HG02970 (cell line): ENCODE data around the gene ATF6B.
"Not testable (repeated sequence)": the region's sequence is repeated elsewhere in the genome, so short reads cannot be mapped to it uniquely, and the experiment has no call there.

Experiments used
- ATAC-seq: cut with Tn5 transposase; IDR thresholded peaks from one replicate; pipeline ENCODE4 v1.9.1; 2021; ENCODE audit warnings: mild to moderate bottlenecking, moderate library complexity, moderate number of reproducible peaks; ENCODE audit not compliant: unreplicated experiment, low FRiP score

The ATF6B gene

DNA sequence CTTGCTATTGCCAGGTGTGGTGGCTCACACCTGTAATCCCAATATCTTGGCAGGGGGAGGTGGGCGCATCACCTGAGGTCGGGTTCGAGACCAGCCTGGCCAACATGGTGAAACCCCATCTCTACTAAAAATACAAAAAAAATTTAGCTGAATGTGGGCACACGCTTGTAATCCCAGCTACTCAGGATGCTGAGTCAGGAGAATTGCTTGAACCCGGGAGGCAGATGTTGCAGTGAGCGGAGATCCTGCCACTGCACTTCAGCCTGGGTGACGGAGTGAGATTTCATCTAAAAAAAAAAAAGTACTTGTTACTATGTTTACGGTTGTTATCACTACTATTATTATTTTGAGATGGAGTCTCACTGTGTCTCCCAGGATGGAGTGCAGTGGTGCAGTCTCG lies 28.8 kb upstream of the ATF6B start:
- ATAC-seq = no peak

DNA sequence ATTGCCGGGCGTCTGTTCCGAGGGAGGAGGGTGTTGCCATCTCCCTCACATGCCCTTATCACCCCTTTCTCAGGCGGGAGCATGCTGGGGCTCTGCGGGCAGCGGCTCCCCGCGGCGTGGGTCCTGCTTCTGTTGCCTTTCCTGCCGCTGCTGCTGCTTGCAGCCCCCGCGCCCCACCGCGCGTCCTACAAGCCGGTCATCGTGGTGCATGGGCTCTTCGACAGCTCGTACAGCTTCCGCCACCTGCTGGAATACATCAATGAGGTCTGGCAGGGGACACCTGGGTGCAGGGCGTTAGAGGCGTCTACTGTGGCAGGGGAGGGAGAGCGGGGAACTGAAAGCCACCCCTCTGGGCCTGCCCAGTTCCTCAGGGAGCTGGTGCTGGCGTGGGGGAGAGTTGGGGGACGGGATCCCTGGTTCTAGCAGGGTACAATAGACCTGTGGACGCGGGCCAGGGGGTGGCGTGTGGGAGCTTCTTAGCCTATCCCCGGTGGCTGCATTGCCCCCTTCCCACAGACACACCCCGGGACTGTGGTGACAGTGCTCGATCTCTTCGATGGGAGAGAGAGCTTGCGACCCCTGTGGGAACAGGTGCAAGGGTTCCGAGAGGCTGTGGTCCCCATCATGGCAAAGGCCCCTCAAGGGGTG lies 26.6 kb upstream of the ATF6B start:
- no peak for ATAC-seq

DNA sequence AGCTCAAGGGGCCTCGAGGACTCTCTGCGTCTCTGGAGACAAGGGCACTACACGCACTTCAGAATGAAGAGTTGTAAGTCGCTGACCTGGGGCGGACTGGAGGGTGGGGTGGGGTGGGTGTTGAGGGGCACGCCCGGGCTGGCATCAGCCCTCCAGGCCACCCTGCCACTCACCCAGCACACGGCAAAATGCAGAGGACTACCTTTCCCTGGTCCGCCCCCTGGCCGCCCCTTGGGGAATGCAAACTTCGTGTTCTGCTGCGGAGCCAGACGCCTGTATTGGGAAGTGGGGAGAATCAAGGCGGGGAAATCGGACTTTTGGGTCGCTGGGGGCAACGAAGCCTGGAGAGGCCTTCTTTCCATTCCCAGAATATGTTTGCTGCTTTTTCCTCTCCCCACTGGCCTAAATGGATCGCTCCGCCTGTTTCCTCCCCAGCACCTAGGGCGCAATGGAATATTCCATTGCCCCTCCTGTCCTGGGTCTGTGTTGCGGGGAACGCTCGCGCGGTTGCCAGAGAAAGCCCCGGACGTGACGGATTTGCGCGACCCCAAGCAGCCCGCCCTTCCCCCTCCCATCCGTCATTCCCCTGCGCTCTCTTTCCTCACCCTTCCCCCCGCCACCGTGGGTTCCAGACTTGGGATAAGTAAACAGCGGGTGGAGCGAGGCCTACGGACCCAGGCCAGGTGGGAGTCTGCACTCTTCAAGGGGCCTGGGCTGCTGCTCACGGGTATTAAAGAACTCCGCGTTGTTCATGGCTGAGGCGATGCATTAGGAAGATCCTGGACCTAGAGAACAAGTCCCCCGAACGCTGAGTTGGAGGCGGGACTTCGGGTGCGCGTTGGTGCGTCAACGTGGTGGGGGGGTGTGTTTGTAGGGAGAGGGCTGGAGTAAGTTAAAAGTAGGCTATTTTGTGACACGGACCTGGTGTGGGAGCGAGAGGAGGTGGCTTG lies 25.8 kb upstream of the ATF6B start, which contains the start of gene PPT2:
TSS of gene PPT2 (plus strand) at position 578 of the 950 bp plus-strand sequence. CDS start 454 bp downstream, outside the sequence.
- ATAC-seq = no peak

DNA sequence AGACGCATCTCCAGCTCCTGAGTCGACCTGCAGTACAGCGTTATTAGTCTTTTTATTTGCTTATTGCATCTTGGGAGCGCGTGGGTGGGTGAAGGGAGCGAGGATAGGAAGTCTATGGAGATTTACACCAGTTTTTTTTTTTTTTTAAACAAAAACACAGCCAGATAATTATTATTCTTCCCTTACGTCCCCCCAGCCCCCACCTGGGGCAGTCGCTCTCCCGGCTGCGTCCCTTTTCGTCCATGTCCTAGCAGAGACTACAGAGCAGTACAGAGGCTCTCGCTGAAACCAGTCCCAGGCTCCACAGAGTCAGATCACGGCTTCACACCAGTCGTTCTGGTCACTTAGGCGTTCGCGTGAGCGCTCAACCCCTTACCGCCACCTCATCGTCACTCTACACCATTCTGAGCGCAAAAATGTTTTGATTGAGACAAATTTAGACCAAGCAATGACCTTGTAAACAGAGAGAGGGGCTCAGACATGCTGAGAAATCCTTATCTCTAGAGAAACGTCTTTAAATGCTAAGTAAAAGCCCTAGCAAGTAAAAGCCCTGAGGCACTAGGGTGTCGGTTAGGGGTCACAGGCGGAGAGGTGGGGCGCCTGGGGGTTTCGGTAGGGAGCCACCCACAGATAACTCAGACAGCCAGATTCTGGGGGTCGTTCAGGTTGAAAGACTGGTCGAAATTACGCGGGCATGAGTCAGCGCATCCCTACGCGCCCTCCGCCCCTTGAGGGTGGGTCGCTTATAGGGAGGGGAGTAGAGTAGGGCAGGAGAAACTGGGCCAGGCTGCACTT lies 24.9 kb upstream of the ATF6B start:
- ATAC-seq = no peak

DNA sequence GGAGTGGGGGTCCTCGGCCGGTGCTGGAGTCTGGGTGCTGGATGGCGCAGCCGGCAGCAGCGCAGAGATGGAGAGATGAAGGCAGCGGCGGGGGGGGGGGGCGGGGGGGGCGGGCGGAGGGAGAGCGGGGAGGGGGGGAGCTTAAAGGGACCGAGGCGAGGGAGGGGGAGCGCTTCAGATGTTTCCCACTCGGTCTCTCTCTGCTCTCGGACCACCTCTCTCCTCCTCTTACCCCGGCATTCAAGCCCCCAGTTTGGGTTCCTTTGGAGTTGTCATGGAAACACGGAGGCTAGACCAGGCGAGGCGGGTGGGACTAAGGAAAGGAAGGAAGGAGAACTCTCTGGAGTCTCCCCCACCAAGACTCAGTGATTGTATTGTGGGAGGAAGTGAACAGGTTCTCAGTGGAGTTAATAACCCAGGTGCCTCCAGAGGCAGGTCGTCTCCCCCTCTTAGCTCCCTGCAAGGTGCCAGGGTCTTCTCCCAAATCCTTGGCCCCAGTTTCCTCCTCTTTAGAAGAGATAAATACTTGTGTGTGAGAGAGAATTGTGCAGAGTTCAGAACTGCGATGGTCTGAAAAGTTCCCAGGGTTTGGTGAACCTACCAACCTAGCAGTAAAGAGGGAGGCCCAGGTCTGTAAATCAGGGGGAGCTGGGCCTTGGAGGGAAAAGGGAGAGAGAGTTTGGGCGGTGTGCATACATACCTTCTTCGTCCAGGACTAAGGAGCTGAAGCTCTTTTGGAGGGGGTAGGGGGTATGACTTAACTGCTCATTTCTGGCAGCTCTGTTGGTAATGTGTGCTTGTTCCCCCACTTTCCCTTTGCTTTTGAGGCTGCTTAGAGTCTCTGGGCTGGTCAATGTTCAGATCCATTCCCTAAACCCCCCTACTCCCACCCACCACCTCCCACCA lies 24.1 kb upstream of the ATF6B start, which contains the start of gene PRRT1:
TSS of gene PRRT1 (minus strand) at position 77 of the 906 bp plus-strand sequence. CDS start 112 bp downstream, outside the sequence.
- no peak for ATAC-seq

DNA sequence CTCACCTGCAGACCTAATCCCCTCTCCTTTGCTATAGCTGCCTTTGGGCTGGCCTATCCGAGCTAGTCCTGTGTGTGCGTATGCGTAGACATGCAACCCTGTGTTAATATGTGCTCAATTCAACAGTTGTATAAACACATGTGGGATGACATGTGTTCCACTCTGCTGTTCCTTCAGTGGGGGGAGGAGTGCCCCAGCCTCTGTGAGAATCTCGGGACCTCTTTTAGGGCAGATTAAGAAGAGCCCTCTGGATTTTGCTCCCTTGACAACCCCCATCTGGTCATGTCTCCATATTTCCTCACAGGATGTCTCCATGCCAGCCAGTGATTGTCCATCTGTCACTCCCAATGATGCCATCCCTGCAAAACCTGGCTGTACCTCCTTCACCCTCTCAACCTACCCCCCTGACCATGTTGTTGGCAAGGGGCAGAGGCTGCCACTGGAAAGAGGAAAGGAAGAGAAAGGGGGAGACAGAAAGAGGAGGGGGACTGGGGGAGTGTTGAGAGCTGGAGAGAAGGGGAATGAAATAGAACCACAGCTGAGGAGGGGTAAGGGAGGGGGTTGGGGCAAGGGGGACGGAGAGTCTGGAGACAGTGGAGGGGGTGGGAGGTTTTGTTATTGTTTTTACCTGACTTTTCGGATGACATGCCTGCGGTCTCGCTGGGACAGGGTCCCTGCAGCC lies 23.3 kb upstream of the ATF6B start:
- ATAC-seq = no peak

DNA sequence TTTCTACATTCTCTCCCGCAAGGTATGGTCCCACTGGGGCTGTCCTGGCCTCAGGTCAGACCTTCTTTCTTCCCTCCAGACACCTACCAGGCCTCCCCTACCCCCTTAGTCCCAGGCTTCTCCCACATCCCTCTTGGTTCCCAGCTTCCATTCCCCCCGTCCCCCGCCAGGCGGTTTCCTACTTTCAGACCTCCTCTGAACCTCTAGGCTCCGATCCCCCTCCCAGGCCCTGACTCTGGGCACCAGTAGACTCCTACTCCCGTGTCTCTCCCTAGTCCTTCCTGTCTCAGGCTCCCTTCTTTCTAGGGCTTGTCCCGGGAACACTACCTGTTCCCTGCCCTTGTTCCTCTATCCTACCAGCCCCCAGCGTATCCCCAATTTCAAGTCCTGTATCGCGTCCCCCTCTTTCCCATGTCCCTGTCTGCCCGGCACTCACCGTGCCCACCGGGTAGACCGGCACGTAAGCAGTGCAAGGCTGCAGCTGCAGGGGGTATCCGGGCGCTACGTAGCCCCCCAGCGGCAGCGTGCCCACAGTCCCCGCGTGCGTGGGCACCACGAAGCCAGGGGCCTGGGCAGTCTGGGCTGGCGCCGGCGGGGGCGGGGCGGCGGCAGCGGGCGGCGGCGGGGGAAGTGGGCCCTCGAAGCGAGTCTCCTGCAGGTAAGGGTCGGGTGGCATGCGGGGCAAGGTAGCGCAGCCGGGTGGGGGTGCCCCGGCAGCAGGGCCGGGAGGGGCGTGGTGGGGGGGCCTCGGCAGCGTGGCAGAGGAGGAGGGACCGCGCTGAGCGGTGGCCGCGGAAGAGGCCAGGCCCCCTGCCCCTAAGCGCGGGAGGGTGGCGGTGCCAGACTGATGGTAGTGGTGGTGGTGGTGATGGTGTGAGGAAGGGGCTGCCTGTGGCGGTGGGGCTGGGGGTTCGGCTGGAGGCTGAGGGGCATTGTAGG lies 22.2 kb upstream of the ATF6B start:
- ATAC-seq = no peak

DNA sequence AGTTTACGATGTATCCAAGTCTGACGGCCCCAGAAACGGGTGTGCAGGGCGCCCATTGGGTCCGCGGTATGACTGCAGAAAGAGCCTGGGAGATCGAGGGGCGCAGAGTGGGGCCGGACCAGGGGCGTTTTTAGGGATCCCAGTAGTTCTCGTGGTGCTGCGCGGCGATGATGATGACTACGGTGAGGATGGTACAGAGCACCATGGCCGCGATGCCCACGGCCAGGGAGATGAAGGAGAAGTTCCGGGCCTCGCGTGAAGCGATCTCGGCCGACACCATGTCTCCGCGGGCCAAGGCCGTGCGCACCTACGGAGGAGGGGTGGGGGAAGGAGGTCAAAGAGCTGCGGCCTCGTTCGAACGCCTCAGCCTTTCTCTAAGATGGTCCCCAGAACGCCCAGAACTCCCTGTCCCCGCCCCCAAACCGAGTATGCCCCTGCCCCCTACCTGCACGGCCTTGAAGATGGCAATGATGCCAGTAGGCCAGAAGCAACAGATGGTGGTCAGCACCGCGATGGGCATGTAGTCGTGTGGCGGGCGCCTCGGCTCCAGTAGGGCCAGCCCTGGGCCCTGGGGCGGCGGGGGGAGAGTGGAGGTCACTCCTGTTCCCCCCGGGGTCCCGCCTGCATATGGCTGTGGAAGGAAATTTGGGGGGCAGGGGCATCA lies 21.2 kb upstream of the ATF6B start:
- no peak for ATAC-seq

DNA sequence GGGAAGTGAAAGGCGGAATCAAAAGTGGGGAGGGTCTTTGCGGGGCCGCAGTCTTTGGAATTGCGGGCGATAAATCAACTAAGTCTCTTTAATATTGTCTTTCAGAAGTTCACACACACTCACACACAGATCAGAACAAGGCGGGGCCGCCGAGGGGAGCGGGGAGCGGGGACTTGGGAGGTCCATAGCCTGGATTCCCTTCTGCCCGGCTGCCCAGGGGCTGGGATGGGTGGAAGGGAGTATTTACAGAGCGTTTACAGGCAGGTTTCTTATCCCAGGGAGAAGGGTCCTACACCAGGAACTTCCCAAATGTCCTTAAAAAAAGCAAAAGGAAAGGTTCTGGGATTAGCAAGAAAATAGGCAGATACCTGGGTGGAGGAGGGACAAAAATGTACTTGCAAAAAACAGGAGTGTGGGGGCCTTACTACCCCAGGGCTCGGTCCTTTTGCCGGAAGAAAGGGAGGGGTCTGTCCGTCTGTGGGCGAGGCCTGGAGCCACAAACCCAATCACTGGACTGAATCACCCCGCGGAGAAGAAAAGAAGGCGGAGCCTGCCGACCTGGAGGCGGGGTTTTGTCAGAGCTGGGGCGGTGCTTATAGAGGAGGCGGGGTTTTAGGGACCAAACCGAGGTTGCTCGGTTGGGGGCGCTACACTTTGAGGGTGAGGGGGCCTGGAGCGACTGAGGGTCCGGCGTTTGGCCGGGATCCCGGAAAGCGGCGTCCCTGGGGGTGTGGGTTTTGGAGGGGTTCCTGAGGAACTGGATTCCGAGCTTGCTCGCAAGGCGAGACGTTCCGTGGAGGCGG lies 20.4 kb upstream of the ATF6B start:
- no peak for ATAC-seq

DNA sequence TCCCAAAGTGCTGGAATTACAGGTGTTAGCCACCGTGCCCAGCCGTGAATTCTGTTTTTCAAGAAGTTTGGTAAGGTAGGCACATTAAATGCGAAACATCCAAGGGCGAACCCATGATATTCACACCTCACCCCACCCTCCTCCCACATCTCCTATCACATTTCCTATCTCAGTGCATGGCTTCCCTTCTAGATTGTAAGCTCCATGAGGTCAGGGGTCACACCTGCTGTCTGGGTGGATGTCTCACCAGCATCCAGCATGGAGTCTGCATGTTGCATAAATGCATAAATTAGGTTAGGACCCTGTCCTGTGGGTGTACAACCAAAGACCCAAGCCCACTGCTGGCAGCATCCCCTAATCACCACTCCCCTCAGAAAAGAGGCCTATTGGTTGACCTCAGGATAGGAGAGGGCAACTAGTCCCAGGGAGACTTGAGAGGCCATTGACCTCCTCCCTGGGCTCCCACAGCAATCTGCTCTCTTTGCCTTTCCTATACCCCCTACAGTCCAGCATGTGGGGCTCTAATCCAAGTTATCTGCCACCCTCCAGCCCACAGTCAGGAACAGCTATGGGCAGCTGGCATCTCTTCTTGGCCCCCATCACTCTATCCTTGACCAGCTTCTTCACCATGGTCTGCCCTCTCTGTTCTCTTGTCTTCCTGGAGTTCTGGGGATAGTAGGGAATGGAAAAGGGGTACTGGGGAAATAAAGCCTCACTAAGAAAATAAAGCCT lies 19.5 kb upstream of the ATF6B start:
- no peak for ATAC-seq

DNA sequence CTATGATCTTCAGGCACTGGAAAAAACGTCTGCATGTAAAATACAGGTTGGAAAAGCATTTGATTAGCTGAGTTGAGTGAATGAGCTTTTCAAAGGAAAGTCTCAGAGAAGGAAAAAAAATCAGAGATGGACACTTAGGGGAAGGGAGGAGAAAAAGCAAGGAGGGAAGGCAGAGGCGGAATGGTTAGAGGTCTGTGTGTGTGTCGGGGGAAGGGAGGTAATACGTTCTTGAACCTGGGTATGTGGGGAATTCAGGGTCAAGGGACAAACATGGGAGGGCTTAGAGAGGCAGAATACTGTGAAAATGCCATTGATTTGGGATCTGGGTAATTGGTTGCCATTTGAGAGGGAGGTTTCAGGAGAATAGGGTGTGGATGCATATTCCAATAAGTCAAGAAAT lies 18.6 kb upstream of the ATF6B start:
- ATAC-seq = no peak

DNA sequence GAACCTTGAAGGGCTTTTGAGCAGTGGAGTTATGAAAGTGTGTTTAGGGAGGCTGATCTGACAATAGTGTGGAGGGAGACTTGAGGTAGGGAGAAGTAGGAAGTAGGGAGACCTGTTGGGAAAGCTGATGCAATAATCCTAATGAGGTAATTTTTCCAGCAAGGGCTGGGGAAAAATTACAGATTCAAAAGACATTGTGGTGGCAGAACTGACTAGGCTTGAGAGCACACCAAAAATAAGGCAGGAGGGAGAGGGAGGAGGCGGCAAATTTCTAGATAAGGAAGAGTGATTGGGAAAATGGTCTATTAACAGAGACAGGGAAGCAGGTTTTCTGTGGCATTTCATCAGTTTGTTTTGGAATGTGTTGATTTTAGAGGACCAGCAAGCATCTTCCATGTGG lies 18.2 kb upstream of the ATF6B start:
- ATAC-seq = no peak

DNA sequence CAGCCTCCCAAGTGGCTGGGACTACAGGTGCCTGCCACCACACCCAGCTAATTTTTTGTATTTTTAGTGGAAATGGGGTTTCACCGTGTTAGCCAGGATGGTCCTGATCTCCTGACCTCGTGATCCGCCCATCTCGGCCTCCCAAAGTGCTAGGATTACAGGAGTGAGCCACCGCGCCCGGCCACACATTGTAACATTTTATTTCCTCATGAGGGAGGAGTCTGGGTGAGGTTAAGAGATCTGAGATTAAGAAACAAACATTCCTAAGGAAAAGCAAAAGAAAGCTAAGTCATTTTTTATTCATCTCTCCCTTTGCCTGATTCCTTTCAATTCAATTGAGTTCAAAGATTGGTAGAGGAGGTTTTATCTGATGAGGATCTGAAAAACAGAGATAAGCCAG lies 16.2 kb upstream of the ATF6B start:
- ATAC-seq = not testable (repeated sequence)

DNA sequence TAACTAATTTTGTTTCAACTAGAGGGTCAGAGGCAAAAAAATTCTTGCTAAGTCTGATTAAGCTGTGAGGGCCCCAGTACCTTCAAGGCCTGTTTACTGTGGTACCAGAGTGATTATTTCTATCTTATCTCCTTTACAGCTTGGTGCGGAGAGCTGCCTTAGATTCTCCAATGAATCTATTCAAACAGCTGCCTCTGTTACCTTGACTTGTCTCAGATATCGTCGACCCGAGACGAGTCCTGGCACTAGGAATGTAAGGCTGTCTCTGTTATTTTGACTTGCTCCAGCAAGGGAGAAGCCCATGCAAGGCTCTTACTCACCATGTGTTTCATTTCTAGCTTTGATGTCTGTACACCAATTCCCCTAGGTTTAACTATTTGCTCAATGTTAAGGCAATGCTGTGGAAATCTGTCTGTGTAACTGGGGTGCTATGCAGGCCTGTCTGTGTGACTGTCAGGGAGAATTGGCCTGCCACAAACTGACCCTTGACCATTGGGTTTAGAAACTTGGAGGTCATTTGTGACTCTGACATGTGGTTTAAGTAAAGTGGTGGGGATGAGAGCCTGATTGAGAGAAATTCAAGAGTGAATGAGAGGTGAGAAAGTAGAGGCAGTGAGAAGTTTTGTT lies 12.5 kb upstream of the ATF6B start:
- ATAC-seq = no peak

DNA sequence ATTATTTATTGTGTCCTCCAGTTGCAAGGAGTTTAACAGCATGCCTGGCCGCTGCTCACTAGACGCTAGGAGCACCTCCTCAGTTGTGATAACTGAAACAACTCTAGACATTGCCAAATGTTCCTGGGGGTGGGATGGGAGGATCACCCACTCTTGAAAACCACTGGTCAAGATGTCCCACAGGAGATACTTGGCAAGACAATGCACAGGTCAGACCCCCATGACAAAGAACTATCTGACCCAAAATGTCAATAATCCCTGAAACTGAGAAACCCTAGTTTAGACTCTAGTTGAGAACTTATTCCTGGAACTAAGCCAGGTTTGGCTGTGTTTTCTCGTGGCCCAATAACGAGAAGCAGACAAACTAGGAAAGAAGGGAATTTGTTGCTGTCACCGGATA lies 11.5 kb upstream of the ATF6B start:
- ATAC-seq = no peak

DNA sequence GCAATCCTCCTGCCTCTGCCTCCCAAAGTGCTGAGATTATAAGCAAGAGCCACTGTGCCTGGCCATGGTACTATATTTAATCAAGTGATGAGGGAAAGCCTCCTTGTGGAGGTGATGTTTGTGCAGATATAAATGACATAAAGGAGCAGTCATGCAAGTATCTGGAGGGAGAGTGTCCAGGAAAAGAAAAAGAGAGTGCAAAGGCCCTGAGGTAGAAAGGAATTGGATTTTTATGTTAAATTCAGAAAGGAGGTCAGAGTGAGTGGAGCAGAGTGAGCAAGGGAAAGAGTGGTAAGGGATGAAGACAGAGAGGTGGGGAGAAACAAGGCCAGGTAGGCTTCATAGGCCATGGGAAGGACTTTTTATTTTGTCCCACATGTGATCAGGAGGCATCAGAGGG lies 9.4 kb upstream of the ATF6B start:
- ATAC-seq = no peak
